ENCODE results near the gene CDA. TPM values are rescaled to one million over a fixed set of nuclear protein-coding genes. Genes with fewer than 3 reads are reported as not detected.

The CDA gene
- total and polyA plus RNA-seq, 10 of the 15 experiments (the other 5 are each of a cell fraction or from before 2014, with no cell fraction given) = not detected

GRCh38 chr1:20658166-20658915 is 69.4 kb downstream of the CDA start:
- DNase-seq (ENCODE audit: low read depth, low spot score) (no peak), ATAC-seq (no peak), FAIRE-seq (no peak)
- no peaks in the 10 kb centered on the region for H3K27me3 ChIP-seq (replicated peaks in 1 of 2; ENCODE audit: control insufficient read depth in 2 of 2, insufficient read depth in 2 of 2, low read length in 1 of 2)
- CTCF ChIA-PET = interaction anchor here (0.7 to 2.4 kb wide), 3 partner anchors 11 to 50 kb away, joined by 3 to 7 read pairs (median 4); no protein-coding TSS in a partner anchor
- SMC1A ChIA-PET (ENCODE audit: uncharacterized antibody, unreplicated experiment) = no interaction called here
- H3K4me3 ChIP-seq = peak overlapping the region; percentile 81; the same call in 1 of the 2 replicates
- TF ChIP-seq CREB1 (IDR thresholded peaks at IDR 0.05; ENCODE audit: low read depth) = no peak
- TF ChIP-seq, protein P1, sequence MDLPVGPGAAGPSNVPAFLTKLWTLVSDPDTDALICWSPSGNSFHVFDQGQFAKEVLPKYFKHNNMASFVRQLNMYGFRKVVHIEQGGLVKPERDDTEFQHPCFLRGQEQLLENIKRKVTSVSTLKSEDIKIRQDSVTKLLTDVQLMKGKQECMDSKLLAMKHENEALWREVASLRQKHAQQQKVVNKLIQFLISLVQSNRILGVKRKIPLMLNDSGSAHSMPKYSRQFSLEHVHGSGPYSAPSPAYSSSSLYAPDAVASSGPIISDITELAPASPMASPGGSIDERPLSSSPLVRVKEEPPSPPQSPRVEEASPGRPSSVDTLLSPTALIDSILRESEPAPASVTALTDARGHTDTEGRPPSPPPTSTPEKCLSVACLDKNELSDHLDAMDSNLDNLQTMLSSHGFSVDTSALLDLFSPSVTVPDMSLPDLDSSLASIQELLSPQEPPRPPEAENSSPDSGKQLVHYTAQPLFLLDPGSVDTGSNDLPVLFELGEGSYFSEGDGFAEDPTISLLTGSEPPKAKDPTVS (IDR thresholded peaks at IDR 0.05; ENCODE audit: low read depth, low read length) = no peak
- TF ChIP-seq NFXL1 (IDR thresholded peaks at IDR 0.05; ENCODE audit: borderline replicate concordance) = no peak
- TF ChIP-seq MEF2B (IDR thresholded peaks at IDR 0.05; ENCODE audit: partially characterized antibody, poor library complexity, severe bottlenecking) = no peak
- TF ChIP-seq ZNF24 (IDR thresholded peaks at IDR 0.05) = no peak
- no peak for TF ChIP-seq HDGF (IDR thresholded peaks at IDR 0.05)
- TF ChIP-seq, protein P2, sequence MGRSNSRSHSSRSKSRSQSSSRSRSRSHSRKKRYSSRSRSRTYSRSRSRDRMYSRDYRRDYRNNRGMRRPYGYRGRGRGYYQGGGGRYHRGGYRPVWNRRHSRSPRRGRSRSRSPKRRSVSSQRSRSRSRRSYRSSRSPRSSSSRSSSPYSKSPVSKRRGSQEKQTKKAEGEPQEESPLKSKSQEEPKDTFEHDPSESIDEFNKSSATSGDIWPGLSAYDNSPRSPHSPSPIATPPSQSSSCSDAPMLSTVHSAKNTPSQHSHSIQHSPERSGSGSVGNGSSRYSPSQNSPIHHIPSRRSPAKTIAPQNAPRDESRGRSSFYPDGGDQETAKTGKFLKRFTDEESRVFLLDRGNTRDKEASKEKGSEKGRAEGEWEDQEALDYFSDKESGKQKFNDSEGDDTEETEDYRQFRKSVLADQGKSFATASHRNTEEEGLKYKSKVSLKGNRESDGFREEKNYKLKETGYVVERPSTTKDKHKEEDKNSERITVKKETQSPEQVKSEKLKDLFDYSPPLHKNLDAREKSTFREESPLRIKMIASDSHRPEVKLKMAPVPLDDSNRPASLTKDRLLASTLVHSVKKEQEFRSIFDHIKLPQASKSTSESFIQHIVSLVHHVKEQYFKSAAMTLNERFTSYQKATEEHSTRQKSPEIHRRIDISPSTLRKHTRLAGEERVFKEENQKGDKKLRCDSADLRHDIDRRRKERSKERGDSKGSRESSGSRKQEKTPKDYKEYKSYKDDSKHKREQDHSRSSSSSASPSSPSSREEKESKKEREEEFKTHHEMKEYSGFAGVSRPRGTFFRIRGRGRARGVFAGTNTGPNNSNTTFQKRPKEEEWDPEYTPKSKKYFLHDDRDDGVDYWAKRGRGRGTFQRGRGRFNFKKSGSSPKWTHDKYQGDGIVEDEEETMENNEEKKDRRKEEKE (IDR thresholded peaks at IDR 0.05) = no peak
- no peak for TF ChIP-seq POLR2AphosphoS2 (IDR thresholded peaks at IDR 0.05; ENCODE audit: low read depth, low read length)
- TF ChIP-seq ZNF384 (IDR thresholded peaks at IDR 0.05; ENCODE audit: borderline replicate concordance, low read depth, low read length) = no peak
- TF ChIP-seq SMARCA5 (IDR thresholded peaks at IDR 0.05) = no peak
- TF ChIP-seq ZNF592 (IDR thresholded peaks at IDR 0.05) = no peak
- H3K79me2 ChIP-seq (ENCODE audit: control insufficient read depth, insufficient read depth, low read length) = peaks cover 35% of the 10 kb centered on the region
- H3K4me1 ChIP-seq (ENCODE audit: control insufficient read depth, insufficient read depth, low read length) = 0 out of 2 replicates have a peak, but pooled peaks cover 10% of the 10 kb centered on the region
- peaks cover 24 to 26% of the 10 kb centered on the region in 2 experiments for H3K36me3 ChIP-seq (ENCODE audit: control insufficient read depth in 2 of 2, insufficient read depth in 2 of 2, low read length in 1 of 2)
- intact Hi-C loops (cut with micrococcal nuclease; ENCODE audit: unreplicated experiment) (no loop called here), in situ Hi-C loops (cut with MboI) (no loop called here)
- POLR2A ChIA-PET = no interaction called here
- WGBS (ENCODE audit: insufficient coverage, insufficient replicate concordance, low lambda C conversion rate, missing lambda C conversion rate) = 88% methylated on average over 15 of the region's 16 CpGs
- no peak overlapping the region for H3K9ac ChIP-seq (ENCODE audit: control insufficient read depth, insufficient read depth, low read length)
- H3K9me3 ChIP-seq (replicated peaks; ENCODE audit: control insufficient read depth, insufficient read depth, low read length) = no peaks in the 10 kb centered on the region
- H2AFZ ChIP-seq (ENCODE audit: control insufficient read depth, low read depth, low read length) = no peak overlapping the region
- no peak overlapping the region for H3K4me2 ChIP-seq (ENCODE audit: control insufficient read depth, insufficient read depth)
- BruUV-seq (replicated peaks) = no TSS peak
- peaks cover 5% of the 10 kb centered on the region; the same call in 1 of the 2 replicates for H4K20me1 ChIP-seq (ENCODE audit: control insufficient read depth, insufficient read depth)
- no peak overlapping the region for H3K27ac ChIP-seq (ENCODE audit: control insufficient read depth, insufficient read depth)
- RAD21 ChIA-PET (ENCODE audit: unreplicated experiment) = no interaction called here
